HTR-8/SVneo (cell line): ENCODE measurements around the gene TCF7.
A peak's percentile ranks its signal among the peaks of the same experiment; 100 is the strongest.

Experiments used
- DNase-seq: peaks from one replicate; pipeline ENCODE4 v3.0.0; 2011; ENCODE audit warnings: low spot score, mixed read lengths; ENCODE audit not compliant: insufficient read length
- FAIRE-seq: peaks from 2 replicates; lab custom pipeline; 2011; peaks lifted over from hg19 to GRCh38; lab: Jason Lieb, UNC

Gene TCF7

DNA sequence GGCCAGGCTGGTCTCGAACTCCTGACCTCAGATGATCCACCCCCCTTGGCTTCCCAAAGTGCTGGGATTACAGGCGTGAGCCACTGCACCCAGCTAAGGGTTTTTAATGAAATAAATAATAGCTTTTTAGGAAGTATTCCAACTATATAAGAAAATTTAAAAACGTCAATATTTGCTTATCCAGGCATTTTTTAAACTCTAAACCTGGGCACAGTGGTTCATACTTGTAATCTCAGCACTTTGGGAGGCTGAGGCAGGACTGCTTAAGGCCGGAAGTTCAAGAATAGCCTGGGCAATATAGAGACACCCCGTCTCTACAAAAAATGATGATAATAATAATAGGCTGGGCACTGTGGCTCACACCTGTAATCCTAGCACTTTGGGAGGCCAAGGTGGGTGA, 48.1 kb downstream of the TCF7 start:
- FAIRE-seq (no peak), DNase-seq (no peak)

DNA sequence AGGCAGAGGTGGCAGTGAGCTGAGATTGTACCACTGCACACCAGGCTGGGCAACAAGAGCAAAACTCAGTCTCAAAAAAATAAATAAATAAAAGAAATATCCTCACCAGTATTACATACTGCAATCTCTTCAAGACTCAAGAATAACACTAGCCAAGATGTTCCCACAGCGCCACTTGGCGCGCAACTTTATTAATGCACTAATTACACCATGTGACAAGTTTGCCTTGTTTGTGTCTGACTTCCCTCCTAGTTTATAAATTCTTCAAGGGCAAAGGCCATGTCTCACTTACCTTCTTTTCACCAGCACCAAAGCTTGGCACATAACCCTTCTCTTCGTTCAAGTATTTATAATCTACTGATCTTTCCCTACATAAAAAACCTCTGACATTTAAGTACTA, 57.5 kb downstream of the TCF7 start:
- FAIRE-seq (no peak), DNase-seq (no peak)

DNA sequence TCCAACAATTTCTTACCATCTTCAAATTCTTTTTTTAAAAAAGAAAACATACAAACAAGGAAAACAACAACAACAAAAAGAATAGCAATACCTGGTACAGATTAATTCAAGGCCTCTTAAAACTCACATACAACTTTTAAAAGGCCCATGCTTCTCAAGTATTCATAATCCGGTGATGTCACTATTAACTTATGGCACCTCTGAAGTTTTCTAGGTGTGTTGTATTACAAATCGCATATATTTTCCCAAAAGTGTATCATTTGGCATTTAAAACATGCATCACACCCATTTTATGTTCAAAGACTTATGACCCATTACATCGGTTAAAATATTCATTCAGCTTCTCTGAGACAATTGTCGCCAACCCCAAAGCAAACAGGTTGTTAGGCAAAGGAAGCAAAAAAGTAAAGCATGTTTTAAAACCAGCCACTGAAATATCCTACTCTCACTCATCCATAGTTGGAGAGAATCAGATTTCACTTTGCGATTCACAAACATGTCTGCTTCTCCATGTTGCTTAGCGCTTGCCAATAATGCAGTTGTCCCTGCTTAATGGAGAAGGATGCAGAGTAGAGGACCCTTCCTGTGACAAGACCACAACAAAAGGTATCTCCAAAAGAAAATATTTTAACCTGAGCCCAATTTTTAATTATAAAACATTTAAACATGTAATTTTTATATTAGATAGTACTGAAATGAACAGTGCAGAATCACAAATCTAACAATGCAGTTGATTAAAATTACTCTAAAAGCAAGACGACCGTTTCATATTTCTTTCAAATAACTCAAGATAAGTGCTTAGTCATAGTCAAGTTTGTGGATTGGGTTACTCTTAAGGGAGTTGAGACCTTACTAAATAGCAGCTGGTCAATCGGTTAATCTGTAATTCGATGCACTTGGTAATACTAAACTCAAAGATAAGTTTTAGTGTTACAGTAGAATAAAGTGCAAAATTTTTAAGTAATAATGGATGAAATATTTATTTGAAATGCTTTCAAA, 60.7 kb downstream of the TCF7 start:
- no peak for DNase-seq

DNA sequence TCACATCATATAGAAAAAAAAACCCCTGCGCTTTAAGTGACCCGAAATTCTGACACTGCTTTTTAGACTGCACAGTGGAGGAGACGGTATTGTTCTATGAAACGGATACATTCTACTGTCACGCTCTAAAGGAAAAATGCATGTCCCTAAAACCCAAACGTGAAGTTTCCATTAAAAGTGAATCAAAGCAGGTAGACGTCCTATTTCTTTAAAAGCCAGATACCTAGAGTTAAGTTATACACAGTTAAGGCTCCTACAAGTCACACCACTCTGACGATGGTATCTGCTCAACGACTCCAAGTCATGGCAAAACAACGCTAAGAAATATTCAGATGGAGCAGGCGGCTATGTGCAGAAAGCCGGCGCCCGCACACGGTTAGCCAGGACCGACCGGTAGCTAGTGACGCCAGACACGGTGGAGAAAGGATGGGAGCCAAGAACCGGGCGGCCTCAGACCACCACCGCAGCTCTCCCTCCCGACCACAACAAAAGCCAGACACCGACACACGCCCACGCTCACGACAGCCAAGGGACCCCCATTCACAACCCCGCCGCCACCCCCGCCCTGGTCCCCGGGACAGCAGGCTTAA, 61.5 kb downstream of the TCF7 start:
- DNase-seq (no peak), FAIRE-seq (no peak)

More for the DNA sequence above, 60.7 kb downstream of the TCF7 start:
- no peak for FAIRE-seq

DNA sequence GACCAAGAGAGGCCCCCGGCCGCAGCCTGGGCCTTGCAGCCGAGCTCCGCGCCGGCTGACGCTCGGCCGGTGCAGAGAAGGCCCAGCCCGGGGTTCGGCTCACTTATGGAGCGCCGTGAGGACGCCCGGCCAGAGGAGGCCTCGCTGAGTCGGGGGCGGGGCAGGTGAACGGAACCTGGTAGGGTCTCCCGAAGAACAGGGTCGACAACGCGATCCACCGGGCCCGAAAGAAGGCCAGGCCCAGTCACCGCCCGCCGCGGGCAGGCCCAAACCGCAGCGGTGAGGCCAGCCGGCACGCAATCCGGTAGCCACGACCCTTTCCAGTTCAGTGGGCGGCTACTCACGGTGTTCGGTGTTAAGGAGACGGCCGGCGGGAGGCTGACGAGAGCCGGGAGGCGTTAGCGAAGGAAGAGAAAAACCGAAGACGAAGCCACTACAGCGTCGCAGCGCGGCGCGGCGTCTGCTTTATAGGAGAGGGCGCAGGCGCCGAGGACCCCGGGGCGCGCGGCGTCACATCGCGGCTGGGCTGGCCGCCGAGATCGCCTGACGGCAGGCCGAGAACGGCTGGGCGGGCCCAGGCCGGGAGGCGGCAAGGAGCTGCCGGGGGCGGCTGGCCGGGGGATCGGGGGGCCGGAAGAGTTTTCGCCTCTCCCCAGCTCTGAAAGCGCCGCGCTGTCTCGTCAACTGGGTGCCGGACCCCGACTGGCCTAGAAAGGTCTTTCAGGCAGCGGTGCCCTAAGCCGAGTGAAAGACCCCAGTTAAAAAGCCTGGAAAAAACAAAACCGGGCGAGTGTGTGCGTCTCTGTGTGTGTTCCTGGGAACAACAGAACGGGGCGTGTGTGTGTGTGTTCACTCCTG, 62.3 kb downstream of the TCF7 start, which contains the start of gene SKP1:
Gene SKP1 (minus strand): TSS at position 440 of the 858 bp plus-strand sequence. CDS start 2,928 bp downstream, outside the sequence.
- peak; percentile 79 for DNase-seq
- FAIRE-seq, result peak; percentile 72

DNA sequence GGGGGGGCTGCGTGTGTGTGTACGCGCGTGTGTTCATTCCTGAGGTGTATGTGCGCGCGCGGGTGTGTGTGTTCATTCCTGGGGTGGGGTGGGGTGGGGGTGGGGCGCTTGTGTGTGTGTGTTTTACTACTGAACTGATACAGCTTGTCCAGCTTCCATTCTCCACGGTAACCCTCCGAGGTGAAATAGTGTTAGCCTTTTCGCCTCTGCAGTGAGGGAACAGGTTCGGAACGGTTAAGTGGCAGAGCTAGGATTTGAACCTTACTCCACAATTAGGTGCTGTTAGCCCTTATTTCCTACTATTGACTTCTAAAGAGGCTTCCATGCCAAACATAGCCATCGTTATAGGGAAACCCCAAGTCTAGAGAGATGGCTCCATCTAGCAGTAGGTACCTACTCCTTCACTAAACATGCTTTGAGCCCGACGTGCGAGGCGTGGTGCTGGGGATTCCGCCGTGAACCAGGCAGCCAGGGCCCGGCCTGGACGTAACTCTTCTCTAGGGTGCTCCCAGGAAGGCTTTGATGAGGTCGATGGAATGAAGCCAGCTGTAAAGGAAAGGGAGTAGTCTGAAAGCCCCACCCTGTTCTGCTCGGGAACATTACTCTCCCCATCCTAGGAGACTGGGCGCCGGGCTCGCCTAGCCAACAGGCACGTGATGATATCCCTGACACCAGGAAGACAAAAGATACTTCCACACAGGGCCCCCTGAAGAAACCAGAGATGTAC, 63.1 kb downstream of the TCF7 start:
- no peak for DNase-seq
- no peak for FAIRE-seq

DNA sequence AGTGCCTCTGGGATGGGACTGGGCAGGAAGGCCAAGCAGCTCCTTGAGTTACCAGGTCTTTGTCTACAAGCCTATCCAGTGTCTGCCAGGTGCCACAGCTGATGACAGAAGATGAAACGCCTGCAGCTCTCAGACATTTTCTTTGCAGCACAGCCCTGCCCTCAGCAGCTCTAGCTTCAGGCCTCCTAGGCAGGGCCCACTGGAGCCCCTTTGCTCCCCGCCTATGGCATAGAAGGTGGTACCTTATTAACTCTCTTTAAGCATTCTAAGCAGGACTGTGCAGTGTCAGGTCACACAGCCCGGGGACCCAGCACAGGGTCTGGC, 63.6 kb downstream of the TCF7 start:
- no peak for FAIRE-seq

DNA sequence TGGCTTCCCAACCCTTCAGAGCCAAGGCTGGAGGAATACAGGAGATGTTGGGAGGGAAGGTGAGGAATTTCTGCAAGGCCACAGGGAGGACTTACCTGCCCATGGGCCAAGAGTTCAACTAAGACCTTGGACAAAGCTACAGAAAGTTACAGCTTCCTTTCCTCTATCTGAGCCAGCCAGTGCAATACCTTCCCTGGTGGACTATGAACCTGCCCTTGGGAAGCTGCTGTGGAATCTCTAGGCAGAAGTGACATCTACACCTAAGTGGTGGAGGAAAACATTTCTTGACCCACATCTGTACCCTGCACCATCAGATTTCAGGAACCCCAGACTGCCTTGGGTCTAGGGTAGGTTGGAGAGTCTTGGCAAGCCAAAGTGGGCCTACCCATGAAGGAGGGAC, 69.0 kb downstream of the TCF7 start:
- no peak for DNase-seq
- no peak for FAIRE-seq

More for the DNA sequence above, 63.6 kb downstream of the TCF7 start:
- no peak for DNase-seq

DNA sequence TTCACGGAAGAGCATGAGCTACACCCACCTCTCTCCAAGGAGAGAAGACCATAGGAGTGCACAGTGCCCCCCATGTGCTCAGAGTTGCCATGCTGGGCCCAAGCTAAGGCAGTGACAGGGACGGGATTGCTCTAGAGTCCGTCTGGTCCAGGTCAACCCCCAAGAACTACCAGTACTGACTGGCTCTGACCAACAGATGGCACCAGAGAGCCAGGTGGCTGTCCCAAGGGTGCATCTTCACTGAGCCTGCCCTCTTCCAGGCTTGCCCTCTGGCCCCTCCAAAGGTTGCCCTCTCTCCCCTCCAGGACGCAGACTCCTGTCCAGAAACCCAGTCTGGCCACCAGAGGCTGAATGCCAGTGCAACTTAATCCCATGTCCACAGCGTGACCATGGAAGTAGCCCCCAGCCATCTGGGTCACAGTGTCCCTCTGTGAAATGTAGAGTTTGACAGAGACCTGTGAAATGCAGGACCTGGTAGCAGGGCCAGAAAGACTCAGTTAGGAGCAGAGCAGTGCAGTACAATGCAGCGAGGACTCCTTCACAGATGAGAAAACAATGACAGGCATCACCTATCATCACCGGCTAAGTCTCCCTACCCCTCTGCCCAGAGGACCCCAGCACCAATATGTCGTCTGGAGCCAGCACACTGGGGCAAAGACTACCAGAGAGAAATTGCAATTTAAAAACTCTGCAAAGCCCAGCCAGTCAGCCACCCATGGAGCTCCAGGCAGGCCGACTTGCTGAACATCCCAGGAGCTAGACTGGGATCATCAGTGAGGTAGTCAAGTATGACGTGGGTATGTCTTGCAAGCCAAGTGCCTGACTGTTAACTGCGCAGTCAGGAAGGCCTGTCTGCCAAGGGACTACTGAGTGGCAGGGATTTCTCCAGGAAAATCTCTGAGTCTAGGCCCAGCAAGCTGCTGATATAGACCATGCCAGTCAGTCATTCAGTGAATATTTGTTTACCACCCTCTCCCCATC, 70.0 kb downstream of the TCF7 start:
- peak; percentile 78 for DNase-seq
- peak; percentile 83 for FAIRE-seq

DNA sequence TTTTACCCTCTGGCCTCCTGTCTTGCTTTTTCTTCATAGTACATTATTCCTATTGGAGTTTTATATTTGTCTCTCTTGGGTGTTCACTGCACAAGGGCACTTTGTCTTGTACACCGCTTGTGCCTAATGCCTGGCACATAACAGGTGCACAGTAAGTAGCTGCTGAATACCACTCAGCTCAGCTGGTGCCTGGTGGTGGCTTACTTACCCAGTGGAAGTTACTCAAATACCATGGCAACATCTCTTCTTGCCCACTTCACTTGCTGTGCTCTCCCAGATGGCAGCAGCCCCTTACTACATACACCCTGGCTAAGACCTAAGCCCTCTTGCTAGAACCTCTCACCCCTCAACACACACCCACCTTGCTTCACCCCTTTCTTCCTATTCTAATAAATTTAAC, 73.6 kb downstream of the TCF7 start:
- no peak for FAIRE-seq
- no peak for DNase-seq

DNA sequence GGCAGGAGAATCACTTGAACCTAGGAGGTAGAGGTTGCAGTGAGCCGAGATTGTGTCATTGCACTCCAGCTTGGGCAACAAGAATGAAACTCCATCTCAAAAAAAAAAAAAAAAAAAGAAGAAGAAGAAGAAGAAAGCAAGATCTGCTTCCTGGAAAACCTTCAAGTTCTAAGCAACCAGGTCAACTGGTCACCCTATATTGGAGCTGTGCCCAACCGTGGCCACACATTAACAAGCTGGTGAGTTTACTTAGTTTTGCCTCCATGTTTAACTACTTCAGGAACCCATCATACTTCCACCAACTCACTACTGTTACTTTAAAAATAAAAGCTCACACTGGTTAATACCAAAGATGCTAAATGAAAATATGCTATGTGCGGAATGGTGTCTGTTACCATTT, 74.5 kb downstream of the TCF7 start:
- FAIRE-seq (no peak), DNase-seq (no peak)

DNA sequence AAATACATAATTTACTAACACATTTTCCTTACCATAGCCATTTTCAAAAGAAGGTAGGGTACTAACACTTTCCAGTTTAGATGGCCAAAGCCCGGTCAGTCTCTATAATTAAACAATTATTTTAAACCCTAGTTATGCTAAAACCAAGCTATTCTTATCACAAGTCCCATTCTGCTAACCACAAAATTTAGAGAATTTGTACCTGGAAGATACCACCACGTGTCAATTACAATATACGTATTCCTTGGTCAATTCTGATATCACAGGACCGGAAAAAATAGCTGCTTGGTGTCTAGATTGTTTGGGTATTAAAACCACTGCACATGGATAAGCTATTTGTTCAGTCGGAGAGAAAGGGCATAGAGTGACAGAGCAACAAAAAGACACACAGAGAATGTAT, 81.2 kb downstream of the TCF7 start:
- no peak for FAIRE-seq
- no peak for DNase-seq
